ENCODE measurements around the gene PDE6H. TPM values are rescaled to one million over a fixed set of nuclear protein-coding genes. Genes with fewer than 3 reads are reported as not detected.

The PDE6H gene
- total and polyA plus RNA-seq, 2 of the 8 experiments (the other 6 are each of a cell fraction or from before 2014, with no cell fraction given): not detected

DNA sequence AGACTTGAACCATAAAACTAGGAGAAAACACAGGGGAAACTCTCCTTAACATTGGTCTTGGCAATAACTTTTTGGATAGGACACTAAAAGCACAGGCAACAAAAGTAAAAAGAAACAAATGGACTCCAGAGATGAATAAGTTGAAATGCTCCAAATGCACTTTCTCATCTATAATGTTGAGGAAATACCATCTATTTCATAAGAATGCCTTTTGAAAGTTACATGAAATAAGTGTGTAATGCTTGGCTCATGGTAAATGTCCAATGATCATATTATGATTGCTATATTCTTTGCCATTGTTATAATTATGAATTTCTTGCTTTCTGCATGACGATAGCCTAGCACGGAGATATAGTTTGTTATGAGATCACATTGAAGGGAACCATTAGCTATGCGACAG is 19.8 kb downstream of the PDE6H start:
- H4K20me1 ChIP-seq (replicated peaks in 1 of 2; ENCODE audit: control insufficient read depth in 1 of 2, insufficient read depth in 2 of 2, low read length in 2 of 2): no peaks in the 10 kb centered on the region
- no peak overlapping the region for H2BK15ac ChIP-seq (ENCODE audit: low read length)
- no peak overlapping the region for H2BK20ac ChIP-seq (ENCODE audit: low read length)
- H3K23me2 ChIP-seq (ENCODE audit: low read depth, low read length): no peaks in the 10 kb centered on the region
- no peak overlapping the region for H2AK5ac ChIP-seq (ENCODE audit: low read depth, low read length)
- H2BK12ac ChIP-seq (ENCODE audit: low read depth, low read length): no peak overlapping the region
- no peak overlapping the region for H2BK5ac ChIP-seq (ENCODE audit: low read depth, low read length)
- no peak overlapping the region for H3K4ac ChIP-seq (replicated peaks; ENCODE audit: insufficient read length, low read depth, low read length)
- TF ChIP-seq, protein P1, sequence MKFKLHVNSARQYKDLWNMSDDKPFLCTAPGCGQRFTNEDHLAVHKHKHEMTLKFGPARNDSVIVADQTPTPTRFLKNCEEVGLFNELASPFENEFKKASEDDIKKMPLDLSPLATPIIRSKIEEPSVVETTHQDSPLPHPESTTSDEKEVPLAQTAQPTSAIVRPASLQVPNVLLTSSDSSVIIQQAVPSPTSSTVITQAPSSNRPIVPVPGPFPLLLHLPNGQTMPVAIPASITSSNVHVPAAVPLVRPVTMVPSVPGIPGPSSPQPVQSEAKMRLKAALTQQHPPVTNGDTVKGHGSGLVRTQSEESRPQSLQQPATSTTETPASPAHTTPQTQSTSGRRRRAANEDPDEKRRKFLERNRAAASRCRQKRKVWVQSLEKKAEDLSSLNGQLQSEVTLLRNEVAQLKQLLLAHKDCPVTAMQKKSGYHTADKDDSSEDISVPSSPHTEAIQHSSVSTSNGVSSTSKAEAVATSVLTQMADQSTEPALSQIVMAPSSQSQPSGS (IDR thresholded peaks at IDR 0.05; ENCODE audit: low read length): no peak
- no peak for TF ChIP-seq POLR2AphosphoS5 (IDR thresholded peaks at IDR 0.05; ENCODE audit: low read depth, low read length)
- no peak overlapping the region for H3K56ac ChIP-seq (replicated peaks; ENCODE audit: insufficient read length, low read depth, low read length)
- no peaks in the 10 kb centered on the region for H3K4me1 ChIP-seq (replicated peaks in 1 of 4; ENCODE audit: control insufficient read depth in 3 of 4, insufficient read depth in 4 of 4, low read length in 3 of 4)
- WGBS, 2 experiments (ENCODE audit: extremely low coverage in 1 of 2, insufficient coverage in 1 of 2, insufficient read length in 1 of 2, insufficient replicate concordance in 2 of 2, low coverage in 1 of 2, low lambda C conversion rate in 2 of 2, missing lambda C conversion rate in 1 of 2): 92% methylated on average over 3 of the region's 3 CpGs; no CpG with 5 or more reads in 1 of the 2 experiments
- CTCF ChIA-PET (ENCODE audit: partially characterized antibody): interaction anchor here (0.7 to 12.5 kb wide), 3 partner anchors 35 to 181 kb away, joined by 3 to 116 read pairs (median 3); partner anchors contain the start of gene ART4
- H3K27me3 ChIP-seq (replicated peaks in 1 of 4; ENCODE audit: control insufficient read depth in 3 of 4, extremely low read depth in 1 of 4, insufficient read depth in 3 of 4, low read length in 3 of 4): no peaks in the 10 kb centered on the region
- no peak overlapping the region for H2BK120ac ChIP-seq (replicated peaks; ENCODE audit: low read depth, low read length)
- FAIRE-seq: no peak
- no peak overlapping the region for H3K27ac ChIP-seq (ENCODE audit: low read depth, low read length)
- POLR2A ChIA-PET (ENCODE audit: partially characterized antibody): no interaction called here
- H3K79me2 ChIP-seq (ENCODE audit: control insufficient read depth in 1 of 2, insufficient read depth in 2 of 2, low read length in 2 of 2): no peaks in the 10 kb centered on the region
- H2AFZ ChIP-seq (ENCODE audit: low read length): no peak overlapping the region
- no peaks in the 10 kb centered on the region for H3K79me1 ChIP-seq (ENCODE audit: low read depth, low read length)
- no peak overlapping the region for H3K18ac ChIP-seq (ENCODE audit: extremely low read depth, low read length)
- no peak overlapping the region for H4K5ac ChIP-seq (ENCODE audit: insufficient read length, low read depth, low read length)
- no peak overlapping the region for H3K23ac ChIP-seq (ENCODE audit: insufficient read length)
- H4K8ac ChIP-seq (ENCODE audit: extremely low read depth, insufficient read depth, low read length): no peak overlapping the region
- H3K36me3 ChIP-seq (ENCODE audit: control insufficient read depth in 2 of 4, insufficient read depth in 4 of 4, low read length in 3 of 4): no peaks in the 10 kb centered on the region
- DNase-seq (ENCODE audit: low read depth in 1 of 2, low spot score in 2 of 2): no peak
- H3K4me2 ChIP-seq (ENCODE audit: insufficient read depth in 1 of 2, low read depth in 2 of 2, low read length in 2 of 2): no peak overlapping the region
- no peak overlapping the region for H4K91ac ChIP-seq (replicated peaks; ENCODE audit: insufficient read length, low read length)
- H3K4me3 ChIP-seq (ENCODE audit: extremely low read depth in 1 of 4, insufficient read depth in 2 of 4, low read depth in 3 of 4, low read length in 4 of 4): no peak overlapping the region
- H3K14ac ChIP-seq (ENCODE audit: insufficient read length): no peak overlapping the region
- no peak overlapping the region for H3K9ac ChIP-seq (replicated peaks in 1 of 4; ENCODE audit: extremely low read depth in 1 of 4, low read depth in 3 of 4, low read length in 3 of 4)
- H3K9me3 ChIP-seq (ENCODE audit: insufficient read depth in 2 of 2, low read depth in 1 of 2, low read length in 1 of 2): no peaks in the 10 kb centered on the region

Data from H1 (cell line).